Naive thymus-derived CD4-positive, alpha-beta T cell (primary cell): ENCODE results near the gene TFF3. TPM values are rescaled to one million over a fixed set of nuclear protein-coding genes. Genes with fewer than 3 reads are reported as not detected.
"Not testable (repeated sequence)": the region's sequence is repeated elsewhere in the genome, so short reads cannot be mapped to it uniquely, and the experiment has no call there.

ENCODE experiments used
- ATAC-seq: fragments of 150-1000 bp; cut with Tn5 transposase; 2 replicates; pipeline ENCODE4 v1.10.0; 2021; ENCODE audit warnings: mild to moderate bottlenecking, moderate library complexity
- CTCF ChIA-PET: fragments of 350-600 bp; sonication (Branson Sonifier 250); formaldehyde crosslinking; loops from one replicate; lab custom pipeline; 2021; ENCODE audit warnings: antibody characterized with exemption; lab: Charles Lee
- POLR2A ChIA-PET: fragments of 350-600 bp; sonication (Branson Sonifier 250); formaldehyde crosslinking; loops from one replicate; lab custom pipeline; 2021; ENCODE audit warnings: antibody characterized with exemption, inconsistent platforms; lab: Charles Lee
- DNase-seq, 9 donors: peaks; one replicate each; pipeline versions ENCODE4 v3.0.0 to v3.0.0-alpha.2; 2020 to 2022; ENCODE audit warnings: mixed read lengths in 1 of 9
- H3K27ac ChIP-seq: one replicate; pipeline ENCODE4 v1.7.0; 2013; ENCODE audit warnings: mild to moderate bottlenecking, low read depth, low read length, moderate library complexity
- H3K27me3 ChIP-seq, 2 donors: one replicate each; pipeline ENCODE4 v1.7.0; 2013; ENCODE audit warnings: low read length in 2 of 2, mild to moderate bottlenecking in 2 of 2, moderate library complexity in 2 of 2; ENCODE audit not compliant: control insufficient read depth in 2 of 2, insufficient read depth in 2 of 2
- H3K36me3 ChIP-seq, 3 experiments: 1 replicate in 2 of 3; 2 replicates in 1 of 3; pipeline ENCODE4 v1.7.0; 2013; ENCODE audit warnings: low read length in 3 of 3, mild to moderate bottlenecking in 3 of 3, moderate library complexity in 1 of 3; ENCODE audit not compliant: insufficient read depth in 3 of 3, control insufficient read depth in 2 of 3
- H3K4me1 ChIP-seq, 2 donors: one replicate each; pipeline ENCODE4 v1.7.0; 2013; ENCODE audit warnings: low read length in 2 of 2, mild to moderate bottlenecking in 2 of 2, moderate library complexity in 1 of 2; ENCODE audit not compliant: control insufficient read depth in 2 of 2, insufficient read depth in 2 of 2
- H3K4me3 ChIP-seq: 2 replicates; pipeline ENCODE4 v1.7.0; 2013; ENCODE audit warnings: mild to moderate bottlenecking, low read length
- H3K9me3 ChIP-seq, 3 experiments: 1 replicate in 2 of 3; 2 replicates in 1 of 3; pipeline ENCODE4 v1.7.0; 2013; ENCODE audit warnings: low read length in 3 of 3; ENCODE audit not compliant: control insufficient read depth in 2 of 3
- H3K27ac Mint-ChIP-seq, 9 donors: one replicate each; pipeline ENCODE4 v1.8.0; 2020 to 2022; ENCODE audit warnings: mixed read lengths in 9 of 9, mild to moderate bottlenecking in 8 of 9, moderate library complexity in 5 of 9, inconsistent platforms in 2 of 9
- H3K27me3 Mint-ChIP-seq, 5 donors: one replicate each; pipeline ENCODE4 v1.8.0; 2021 to 2022; ENCODE audit warnings: mixed read lengths in 5 of 5, mild to moderate bottlenecking in 1 of 5
- H3K36me3 Mint-ChIP-seq, 5 donors: one replicate each; pipeline ENCODE4 v1.8.0; 2020 to 2022; ENCODE audit warnings: mixed read lengths in 5 of 5, mild to moderate bottlenecking in 3 of 5, inconsistent platforms in 1 of 5
- H3K4me1 Mint-ChIP-seq, 7 donors: one replicate each; pipeline ENCODE4 v1.8.0; 2020 to 2022; ENCODE audit warnings: mixed read lengths in 7 of 7, mild to moderate bottlenecking in 3 of 7, inconsistent platforms in 1 of 7
- H3K4me3 Mint-ChIP-seq, 10 donors: one replicate each; pipeline ENCODE4 v1.8.0; 2020 to 2022; ENCODE audit warnings: mild to moderate bottlenecking in 10 of 10, mixed read lengths in 10 of 10, moderate library complexity in 6 of 10, inconsistent platforms in 2 of 10
- H3K9me3 Mint-ChIP-seq, 11 donors: one replicate each; pipeline ENCODE4 v1.8.0; 2020 to 2022; ENCODE audit warnings: mixed read lengths in 11 of 11, mild to moderate bottlenecking in 4 of 11, inconsistent platforms in 1 of 11, moderate library complexity in 1 of 11
- intact Hi-C, 2 donors: fragments of 100-400 bp; cut with micrococcal nuclease; formaldehyde crosslinking; loops; one replicate each; pipeline ENCODE4 v1.15.1; 2023
- polyA plus RNA-seq, 2 donors: library from polyadenylated mRNA; unstranded; fragments of 300-500 nt; fragmentation: Illumina TruSeq; gene quantifications; one replicate each; pipeline ENCODE4 v1.2.3, GENCODE V29; 2021
- total RNA-seq, 6 experiments: library from RNA in 5 of 6; stranded (reverse) in 5 of 6; gene quantifications; 1 replicate in 5 of 6; 2 replicates in 1 of 6; pipeline ENCODE4 v1.2.3 and lab custom pipeline; 2021 to 2026

TFF3 gene
- total and polyA plus RNA-seq, 7 experiments from 2014 or later, result not detected

- ChIA-PET POLR2A (no interaction called here), CTCF (no interaction called here)
- Mint-ChIP-seq H3K27me3 (no peaks in the 10 kb centered on the region), H3K4me1 (peaks cover 0 to 21% (median 18%) of the 10 kb centered on the region in 7 donors), H3K4me3 (no peak overlapping the region), H3K27ac (peak overlapping the region in 5 of 9 donors; percentile 34 to 82 (median 38)), H3K9me3 (no peaks in the 10 kb centered on the region), H3K36me3 (peaks cover 0 to 29% (median 14%) of the 10 kb centered on the region in 5 donors)
- no peak for ATAC-seq
- Histone ChIP-seq H3K27ac (no peak overlapping the region), H3K36me3 (peaks cover 0 to 68% (median 0%) of the 10 kb centered on the region in 3 experiments), H3K4me1 (peaks cover 0 to 12% of the 10 kb centered on the region in 2 donors), H3K9me3 (no peaks in the 10 kb centered on the region), H3K4me3 (no peak overlapping the region), H3K27me3 (no peaks in the 10 kb centered on the region)
- intact Hi-C loops, result no loop called here
- DNase-seq, result no peak
These were observed 19.4 kb downstream of the TFF3 start for GRCh38 chr21:42295845-42296244.

- ATAC-seq, result no peak
- Histone ChIP-seq H3K27ac (no peak overlapping the region), H3K36me3 (peaks cover 0 to 82% (median under 1%) of the 10 kb centered on the region in 3 experiments), H3K4me3 (no peak overlapping the region), H3K9me3 (no peaks in the 10 kb centered on the region), H3K4me1 (peaks cover 0 to 4% of the 10 kb centered on the region in 2 donors), H3K27me3 (no peaks in the 10 kb centered on the region)
- H3K9me3 Mint-ChIP-seq, result no peaks in the 10 kb centered on the region
- H3K36me3 Mint-ChIP-seq, result peaks cover 0 to 35% (median 15%) of the 10 kb centered on the region in 5 donors
- no peaks in the 10 kb centered on the region for H3K27me3 Mint-ChIP-seq
- DNase-seq, result no peak
- POLR2A ChIA-PET, result interaction anchor here (0.6 to 0.7 kb wide), 2 partner anchors 70 to 105 kb away, joined by 3 read pairs; no protein-coding TSS in a partner anchor
- CTCF ChIA-PET, result no interaction called here
- H3K4me1 Mint-ChIP-seq, result peaks cover 0 to 10% (median 6%) of the 10 kb centered on the region in 7 donors
- intact Hi-C loops, result no loop called here
- H3K27ac Mint-ChIP-seq, result no peak overlapping the region
- no peak overlapping the region for H3K4me3 Mint-ChIP-seq
These were observed 20.8 kb downstream of the TFF3 start for GRCh38 chr21:42294273-42294880.

GRCh38 chr21:42293649-42294272 lies 21.4 kb downstream of the TFF3 start:
- peaks cover 0 to 89% (median 5%) of the 10 kb centered on the region in 3 experiments for H3K36me3 ChIP-seq
- no peak overlapping the region for H3K27ac Mint-ChIP-seq
- CTCF ChIA-PET, result no interaction called here

GRCh38 chr21:42292563-42293142 lies 22.6 kb downstream of the TFF3 start:
- H3K36me3 Mint-ChIP-seq, result peaks cover 16 to 48% (median 26%) of the 10 kb centered on the region in 5 donors
- H3K9me3 Mint-ChIP-seq, H3K27ac Mint-ChIP-seq, intact Hi-C loops, ATAC-seq, DNase-seq, H3K4me1 Mint-ChIP-seq, CTCF ChIA-PET, H3K27me3 Mint-ChIP-seq, H3K27ac ChIP-seq, H3K27me3 ChIP-seq, H3K4me3 Mint-ChIP-seq, H3K9me3 ChIP-seq, H3K4me3 ChIP-seq, POLR2A ChIA-PET, H3K4me1 ChIP-seq: not testable (repeated sequence)
- peaks cover 0 to 93% (median 5%) of the 10 kb centered on the region in 3 experiments for H3K36me3 ChIP-seq

More at GRCh38 chr21:42293649-42294272, 21.4 kb downstream of the TFF3 start:
- Histone ChIP-seq H3K9me3 (no peaks in the 10 kb centered on the region), H3K4me3 (no peak overlapping the region), H3K27ac (no peak overlapping the region), H3K4me1 (no peaks in the 10 kb centered on the region), H3K27me3 (no peaks in the 10 kb centered on the region)
- Mint-ChIP-seq H3K27me3 (no peaks in the 10 kb centered on the region), H3K36me3 (peaks cover 4 to 41% (median 19%) of the 10 kb centered on the region in 5 donors), H3K4me3 (no peak overlapping the region), H3K4me1 (peaks cover 0 to 4% (median 0%) of the 10 kb centered on the region in 7 donors), H3K9me3 (no peaks in the 10 kb centered on the region)
- DNase-seq (no peak), ATAC-seq (no peak)
- POLR2A ChIA-PET, result interaction anchor here (0.6 kb wide), 1 partner anchor 105 kb away, joined by 3 read pairs; no protein-coding TSS in a partner anchor
- intact Hi-C loops, result no loop called here

GRCh38 chr21:42291751-42292562 lies 23.3 kb downstream of the TFF3 start:
- DNase-seq (no peak), ATAC-seq (no peak)
- H3K9me3 Mint-ChIP-seq, result no peaks in the 10 kb centered on the region
- ChIA-PET POLR2A (no interaction called here), CTCF (no interaction called here)
- no peak overlapping the region for H3K4me3 Mint-ChIP-seq
- H3K36me3 ChIP-seq, result peaks cover 0 to 93% (median 5%) of the 10 kb centered on the region in 3 experiments
- no peak overlapping the region for H3K4me3 ChIP-seq
- H3K4me1 Mint-ChIP-seq, result peaks cover 0 to 2% (median 0%) of the 10 kb centered on the region in 7 donors
- H3K27ac Mint-ChIP-seq, result no peak overlapping the region
- intact Hi-C loops, result no loop called here
- no peaks in the 10 kb centered on the region for H3K27me3 ChIP-seq
- H3K27ac ChIP-seq, result no peak overlapping the region
- H3K9me3 ChIP-seq, result no peaks in the 10 kb centered on the region
- H3K36me3 Mint-ChIP-seq, result peaks cover 16 to 50% (median 29%) of the 10 kb centered on the region in 5 donors
- no peaks in the 10 kb centered on the region for H3K27me3 Mint-ChIP-seq
- H3K4me1 ChIP-seq, result no peaks in the 10 kb centered on the region

- H3K27ac Mint-ChIP-seq, result peak overlapping the region in 2 of 9 donors; percentile 13 to 65
- DNase-seq, result no peak
- H3K36me3 ChIP-seq, result peaks cover 0 to 95% (median 5%) of the 10 kb centered on the region in 3 experiments
- H3K4me1 Mint-ChIP-seq, result peaks cover 0 to 5% (median 0%) of the 10 kb centered on the region in 7 donors
- intact Hi-C loops, result no loop called here
- no peak overlapping the region for H3K27ac ChIP-seq
- no peaks in the 10 kb centered on the region for H3K27me3 ChIP-seq
- POLR2A ChIA-PET, result no interaction called here
- H3K36me3 Mint-ChIP-seq, result peaks cover 24 to 52% (median 33%) of the 10 kb centered on the region in 5 donors
- H3K9me3 ChIP-seq, result no peaks in the 10 kb centered on the region
- no peaks in the 10 kb centered on the region for H3K4me1 ChIP-seq
- no peak for ATAC-seq
- H3K27me3 Mint-ChIP-seq, result no peaks in the 10 kb centered on the region
- H3K4me3 ChIP-seq, result no peak overlapping the region
- no peaks in the 10 kb centered on the region for H3K9me3 Mint-ChIP-seq
- CTCF ChIA-PET, result no interaction called here
- H3K4me3 Mint-ChIP-seq, result no peak overlapping the region
These were observed 24.0 kb downstream of the TFF3 start for GRCh38 chr21:42291003-42291750.
